Ishikawa (cell line): ENCODE data around the gene SYNM.

Experiments
- CEBPB ChIP-seq: IDR thresholded peaks from 2 replicates; pipeline ENCODE4 v1.6.1; 2012
- EGR1 ChIP-seq: IDR thresholded peaks from 2 replicates; pipeline ENCODE4 v1.6.1; 2012
- EP300 ChIP-seq: IDR thresholded peaks from 2 replicates; pipeline ENCODE4 v1.6.1; 2012; ENCODE audit warnings: borderline replicate concordance
- FOXM1 ChIP-seq: IDR thresholded peaks from 2 replicates; pipeline ENCODE4 v1.6.1; 2012; ENCODE audit warnings: low read depth, borderline replicate concordance
- REST ChIP-seq: IDR thresholded peaks from 2 replicates; pipeline ENCODE4 v1.6.1; 2012; ENCODE audit warnings: low read depth, mild to moderate bottlenecking
- TEAD4 ChIP-seq: IDR thresholded peaks from 2 replicates; pipeline ENCODE4 v1.6.1; 2012
- YY1 ChIP-seq: IDR thresholded peaks from 2 replicates; pipeline ENCODE4 v1.6.1; 2012; ENCODE audit warnings: low read depth
- ZBTB7A ChIP-seq: IDR thresholded peaks from 2 replicates; pipeline ENCODE4 v1.6.1; 2012; ENCODE audit warnings: low read depth
- TF ChIP-seq, protein P1 (sequence below): IDR thresholded peaks from 2 replicates; pipeline ENCODE4 v1.6.1; 2012

- no peak for TF ChIP-seq CEBPB
- no peak for TF ChIP-seq FOXM1
- TF ChIP-seq REST = no peak
- TF ChIP-seq EGR1 = no peak
- no peak for TF ChIP-seq TEAD4
- TF ChIP-seq, protein P1, sequence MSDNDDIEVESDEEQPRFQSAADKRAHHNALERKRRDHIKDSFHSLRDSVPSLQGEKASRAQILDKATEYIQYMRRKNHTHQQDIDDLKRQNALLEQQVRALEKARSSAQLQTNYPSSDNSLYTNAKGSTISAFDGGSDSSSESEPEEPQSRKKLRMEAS = no peak
- no peak for TF ChIP-seq EP300
- no peak for TF ChIP-seq YY1
- TF ChIP-seq ZBTB7A = no peak
These were observed 46.4 kb upstream of the SYNM start for GRCh38 chr15:99058421-99058870.
